BJ (cell line): Measurements from ENCODE around the gene RIT2. TPM values are rescaled to one million over a fixed set of nuclear protein-coding genes. Genes with fewer than 3 reads are reported as not detected.

Source experiments
- CTCF ChIA-PET: fragments of 350-600 bp; formaldehyde crosslinking; extraction: SDS; loops from one replicate; lab custom pipeline; 2021; ENCODE audit warnings: antibody characterized with exemption, inconsistent platforms; lab: Yijun Ruan, JAX
- POLR2A ChIA-PET: fragments of 300-600 bp; sonication (Branson Sonifier 250); formaldehyde crosslinking; extraction: SDS; loops from one replicate; lab custom pipeline; 2021; ENCODE audit warnings: antibody characterized with exemption; lab: Charles Lee
- DNase-seq: peaks from one replicate; pipeline ENCODE4 v3.0.0-alpha.2; 2011; ENCODE audit warnings: low read depth
- H3K27me3 ChIP-seq: 2 replicates; pipeline ENCODE4 v1.6.0; 2011; ENCODE audit warnings: low read length; ENCODE audit not compliant: control insufficient read depth, insufficient read depth
- H3K36me3 ChIP-seq: 2 replicates; pipeline ENCODE4 v1.5.1; 2011; ENCODE audit warnings: low read length; ENCODE audit not compliant: control insufficient read depth, insufficient read depth
- H3K4me3 ChIP-seq: 2 replicates; pipeline ENCODE4 v1.5.1; 2011; ENCODE audit warnings: low read depth, mild to moderate bottlenecking, control low read depth, low read length
- CTCF ChIP-seq: IDR thresholded peaks from 2 replicates; pipeline ENCODE4 v1.5.1; 2011; ENCODE audit warnings: low read depth, mild to moderate bottlenecking, control low read depth, inconsistent platforms, low read length, moderate library complexity; ENCODE audit not compliant: insufficient read depth
- polyA plus RNA-seq: library from polyadenylated mRNA; depleted of rRNA; stranded (reverse); fragments of >200 nt; gene quantifications from 2 replicates; pipeline ENCODE4 v1.2.3, GENCODE V29; 2011

The RIT2 gene
- polyA plus RNA-seq, 1 experiment: not detected

DNA sequence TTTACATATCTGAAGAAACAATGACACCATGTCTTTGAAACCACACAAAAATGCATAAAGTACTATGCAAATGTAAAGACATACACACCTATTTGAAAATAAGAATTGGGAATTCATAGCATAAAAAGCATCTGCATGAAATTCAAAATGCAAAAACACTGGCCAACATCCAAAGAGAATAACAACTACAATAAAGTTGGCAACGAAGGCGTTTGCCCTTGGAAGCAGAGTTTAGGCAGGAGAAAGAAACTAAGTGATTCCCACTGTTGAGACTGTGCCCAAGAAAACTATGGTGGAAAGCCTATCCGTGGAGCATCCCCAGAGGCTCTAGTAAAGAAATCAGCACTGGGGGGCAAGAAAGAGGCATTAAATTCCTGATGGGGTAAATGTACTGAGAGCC lies 292.8 kb downstream of the RIT2 start:
- POLR2A ChIA-PET: no interaction called here
- Histone ChIP-seq H3K27me3 (no peaks in the 10 kb centered on the region), H3K4me3 (no peak overlapping the region), H3K36me3 (no peaks in the 10 kb centered on the region)
- CTCF ChIA-PET: interaction anchor here (0.5 kb wide), 1 partner anchor 457 kb away, joined by 3 read pairs; no protein-coding TSS in a partner anchor
- DNase-seq: no peak
- TF ChIP-seq CTCF: no peak

DNA sequence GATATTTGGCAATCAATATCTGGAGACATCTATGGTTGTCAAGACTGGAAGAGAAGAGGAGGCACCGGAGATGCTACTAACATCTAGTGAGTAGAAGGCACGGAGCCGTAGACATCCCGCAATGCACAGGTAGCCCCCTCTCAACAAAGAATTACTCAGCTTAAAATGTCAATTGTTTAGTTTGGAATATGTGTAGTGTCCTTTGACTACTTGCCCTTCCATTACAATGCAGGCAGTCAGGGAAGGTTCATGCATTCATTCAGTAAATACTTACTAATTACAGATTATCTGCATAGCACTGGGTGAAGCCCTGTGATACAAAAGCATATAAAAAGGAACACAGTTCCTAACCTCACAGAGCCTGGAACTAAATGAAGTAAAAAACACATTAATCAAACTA lies 294.0 kb downstream of the RIT2 start:
- POLR2A ChIA-PET: no interaction called here
- TF ChIP-seq CTCF: no peak
- Histone ChIP-seq H3K36me3 (no peaks in the 10 kb centered on the region), H3K27me3 (no peaks in the 10 kb centered on the region), H3K4me3 (no peak overlapping the region)
- CTCF ChIA-PET: no interaction called here
- no peak for DNase-seq

DNA sequence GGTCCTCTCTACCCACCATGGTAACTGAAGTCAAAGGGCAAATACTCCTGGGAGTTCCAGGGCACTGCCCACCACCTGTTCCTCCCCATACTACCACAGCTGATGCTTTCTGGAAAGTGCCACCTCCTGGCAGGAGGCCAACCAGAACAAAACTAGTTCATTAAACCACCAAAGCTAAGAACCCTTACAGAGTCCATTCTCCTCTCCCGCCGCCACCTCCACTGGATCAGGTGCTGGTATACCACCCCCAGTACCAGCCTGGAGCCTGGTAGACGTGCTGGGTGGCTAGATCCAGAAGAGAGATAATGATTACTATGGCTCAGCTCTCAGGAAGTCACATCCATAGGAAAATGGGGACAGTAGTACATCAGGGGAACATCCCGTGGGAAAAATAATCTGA lies 300.9 kb downstream of the RIT2 start:
- ChIA-PET POLR2A (no interaction called here), CTCF (no interaction called here)
- no peaks in the 10 kb centered on the region for H3K27me3 ChIP-seq
- no peak for TF ChIP-seq CTCF
- DNase-seq: no peak
- H3K4me3 ChIP-seq: no peak overlapping the region
- H3K36me3 ChIP-seq: no peaks in the 10 kb centered on the region

DNA sequence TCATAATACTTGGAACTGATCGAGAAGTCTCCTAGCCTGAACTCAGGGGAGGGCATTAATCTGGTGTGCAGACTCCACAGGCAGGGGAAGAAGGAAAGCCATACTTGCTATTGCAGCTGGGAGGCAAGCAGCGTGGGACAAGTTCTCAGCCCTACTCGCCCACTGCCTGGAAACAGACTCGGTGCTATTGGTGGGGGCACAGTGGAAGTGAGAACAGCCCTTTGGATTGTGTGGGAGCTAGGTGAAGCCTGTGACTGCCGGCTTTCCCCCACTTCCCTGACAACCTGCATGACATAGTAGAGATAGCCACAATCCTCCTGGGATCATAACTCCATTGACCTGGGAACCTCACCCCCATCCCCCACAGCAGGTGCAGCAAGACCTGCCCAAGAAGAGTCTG lies 301.3 kb downstream of the RIT2 start:
- no peaks in the 10 kb centered on the region for H3K36me3 ChIP-seq
- no peak for TF ChIP-seq CTCF
- CTCF ChIA-PET: no interaction called here
- H3K27me3 ChIP-seq: no peaks in the 10 kb centered on the region
- POLR2A ChIA-PET: no interaction called here
- H3K4me3 ChIP-seq: no peak overlapping the region
- DNase-seq: no peak

- no peaks in the 10 kb centered on the region for H3K36me3 ChIP-seq
- CTCF ChIA-PET: no interaction called here
These were observed 301.9 kb downstream of the RIT2 start for GRCh38 chr18:42813570-42813969.

More at GRCh38 chr18:42813570-42813969, 301.9 kb downstream of the RIT2 start:
- no peak for DNase-seq
- H3K4me3 ChIP-seq: no peak overlapping the region
- TF ChIP-seq CTCF: no peak
- H3K27me3 ChIP-seq: no peaks in the 10 kb centered on the region
- POLR2A ChIA-PET: no interaction called here
